ENCODE results near the gene ATP1A4.

The ATP1A4 gene

GRCh38 chr1:160133990-160134770 lies 17.2 kb upstream of the ATP1A4 start:
- Histone ChIP-seq H3K4me2 (ENCODE audit: low read length) (no peak overlapping the region), H3K9me3 (ENCODE audit: control insufficient read depth, insufficient read depth, low read length) (no peaks in the 10 kb centered on the region), H3K79me2 (ENCODE audit: control insufficient read depth, low read length) (no peaks in the 10 kb centered on the region), H3K27ac (ENCODE audit: low read depth, low read length) (no peak overlapping the region), H3K9me2 (replicated peaks; ENCODE audit: control insufficient read depth, low read length) (no peaks in the 10 kb centered on the region), H3K27me3 (ENCODE audit: control insufficient read depth, low read length) (peaks cover 11% of the 10 kb centered on the region), H3K36me3 (ENCODE audit: control insufficient read depth, low read length) (no peaks in the 10 kb centered on the region), H3K4me3 (ENCODE audit: low read length) (no peak overlapping the region), H3F3A (ENCODE audit: control insufficient read depth, insufficient read depth) (no peaks in the 10 kb centered on the region), H4K20me1 (ENCODE audit: control insufficient read depth, insufficient read depth, low read depth, low read length) (no peaks in the 10 kb centered on the region), H3K4me1 (ENCODE audit: control insufficient read depth, low read length) (no peaks in the 10 kb centered on the region)
- no peak for TF ChIP-seq CTCF (IDR thresholded peaks at IDR 0.05; ENCODE audit: low read depth, low read length, poor library complexity, severe bottlenecking)
- TF ChIP-seq EZH2phosphoT487 (IDR thresholded peaks at IDR 0.05; ENCODE audit: borderline replicate concordance, low read length), result no peak

- Histone ChIP-seq H3K4me1 (ENCODE audit: control insufficient read depth, low read length) (no peaks in the 10 kb centered on the region), H4K20me1 (ENCODE audit: control insufficient read depth, insufficient read depth, low read depth, low read length) (no peaks in the 10 kb centered on the region), H3K9me3 (ENCODE audit: control insufficient read depth, insufficient read depth, low read length) (no peaks in the 10 kb centered on the region)
Observed at GRCh38 chr1:160134791-160135572, 16.4 kb upstream of the ATP1A4 start.

GRCh38 chr1:160136121-160136925 lies 15.1 kb upstream of the ATP1A4 start:
- no peaks in the 10 kb centered on the region for H3K79me2 ChIP-seq (ENCODE audit: control insufficient read depth, low read length)
- H4K20me1 ChIP-seq (ENCODE audit: control insufficient read depth, insufficient read depth, low read depth, low read length), result no peaks in the 10 kb centered on the region
- peaks cover 11% of the 10 kb centered on the region for H3K27me3 ChIP-seq (ENCODE audit: control insufficient read depth, low read length)
- H3K27ac ChIP-seq (ENCODE audit: low read depth, low read length), result no peak overlapping the region
- no peak overlapping the region for H3K4me2 ChIP-seq (ENCODE audit: low read length)
- TF ChIP-seq EZH2phosphoT487 (IDR thresholded peaks at IDR 0.05; ENCODE audit: borderline replicate concordance, low read length) (no peak), CTCF (IDR thresholded peaks at IDR 0.05; ENCODE audit: low read depth, low read length, poor library complexity, severe bottlenecking) (no peak)
- no peaks in the 10 kb centered on the region for H3K9me2 ChIP-seq (replicated peaks; ENCODE audit: control insufficient read depth, low read length)
- no peaks in the 10 kb centered on the region for H3F3A ChIP-seq (ENCODE audit: control insufficient read depth, insufficient read depth)
- H3K36me3 ChIP-seq (ENCODE audit: control insufficient read depth, low read length), result no peaks in the 10 kb centered on the region
- H3K4me3 ChIP-seq (ENCODE audit: low read length), result no peak overlapping the region
- no peaks in the 10 kb centered on the region for H3K9me3 ChIP-seq (ENCODE audit: control insufficient read depth, insufficient read depth, low read length)
- no peaks in the 10 kb centered on the region for H3K4me1 ChIP-seq (ENCODE audit: control insufficient read depth, low read length)

More at GRCh38 chr1:160134791-160135572, 16.4 kb upstream of the ATP1A4 start:
- Histone ChIP-seq H3F3A (ENCODE audit: control insufficient read depth, insufficient read depth) (no peaks in the 10 kb centered on the region), H3K36me3 (ENCODE audit: control insufficient read depth, low read length) (no peaks in the 10 kb centered on the region), H3K27me3 (ENCODE audit: control insufficient read depth, low read length) (peaks cover 11% of the 10 kb centered on the region), H3K4me2 (ENCODE audit: low read length) (no peak overlapping the region), H3K4me3 (ENCODE audit: low read length) (no peak overlapping the region), H3K27ac (ENCODE audit: low read depth, low read length) (no peak overlapping the region), H3K9me2 (replicated peaks; ENCODE audit: control insufficient read depth, low read length) (no peaks in the 10 kb centered on the region), H3K79me2 (ENCODE audit: control insufficient read depth, low read length) (no peaks in the 10 kb centered on the region)
- TF ChIP-seq CTCF (IDR thresholded peaks at IDR 0.05; ENCODE audit: low read depth, low read length, poor library complexity, severe bottlenecking) (no peak), EZH2phosphoT487 (IDR thresholded peaks at IDR 0.05; ENCODE audit: borderline replicate concordance, low read length) (no peak)

Measured in DOHH2 (cell line).